HFFc6 (cell line): ENCODE results near the gene SMIM33. TPM values are rescaled to one million over a fixed set of nuclear protein-coding genes. Genes with fewer than 3 reads are reported as not detected.
A peak's percentile ranks its signal among the peaks of the same experiment; 100 is the strongest.

ENCODE experiments used
- DNase-seq: peaks from one replicate; pipeline ENCODE4 v3.0.0-alpha.2; 2018
- H3K27ac Mint-ChIP-seq: 2 replicates; pipeline ENCODE4 v1.8.0; 2020; ENCODE audit warnings: mild to moderate bottlenecking, mixed read lengths
- H3K27me3 Mint-ChIP-seq: 2 replicates; pipeline ENCODE4 v1.8.0; 2021; ENCODE audit warnings: mild to moderate bottlenecking, moderate library complexity, mixed read lengths; ENCODE audit not compliant: insufficient read depth
- H3K36me3 Mint-ChIP-seq: 2 replicates; pipeline ENCODE4 v1.8.0; 2021; ENCODE audit warnings: low read depth, mixed read lengths
- H3K4me1 Mint-ChIP-seq: 2 replicates; pipeline ENCODE4 v1.8.0; 2020; ENCODE audit warnings: low read depth, mixed read lengths
- H3K4me3 Mint-ChIP-seq: 2 replicates; pipeline ENCODE4 v1.8.0; 2020; ENCODE audit warnings: mild to moderate bottlenecking, moderate library complexity, mixed read lengths
- H3K9me3 Mint-ChIP-seq: 2 replicates; pipeline ENCODE4 v1.8.0; 2020; ENCODE audit warnings: mild to moderate bottlenecking, mixed read lengths
- total RNA-seq, 6 experiments: library from RNA; stranded (reverse); fragmentation: NEBNext Ultra II Directional; extraction: Animal tissue kit (Norgen Biotek cat#: 25700); gene quantifications; 2 replicates in 1 of 6; 3 replicates in 5 of 6; pipeline ENCODE4 v1.2.3, GENCODE V29; 2021
- TF ChIP-seq, protein P1 (sequence below): fragments of 200-600 bp; sonication (generic); IDR thresholded peaks from 2 replicates; pipeline ENCODE4 v1.5.0; 2021; ENCODE audit warnings: antibody characterized with exemption, mild to moderate bottlenecking

Gene SMIM33
- total RNA-seq, 6 experiments from 2014 or later = not detected

DNA sequence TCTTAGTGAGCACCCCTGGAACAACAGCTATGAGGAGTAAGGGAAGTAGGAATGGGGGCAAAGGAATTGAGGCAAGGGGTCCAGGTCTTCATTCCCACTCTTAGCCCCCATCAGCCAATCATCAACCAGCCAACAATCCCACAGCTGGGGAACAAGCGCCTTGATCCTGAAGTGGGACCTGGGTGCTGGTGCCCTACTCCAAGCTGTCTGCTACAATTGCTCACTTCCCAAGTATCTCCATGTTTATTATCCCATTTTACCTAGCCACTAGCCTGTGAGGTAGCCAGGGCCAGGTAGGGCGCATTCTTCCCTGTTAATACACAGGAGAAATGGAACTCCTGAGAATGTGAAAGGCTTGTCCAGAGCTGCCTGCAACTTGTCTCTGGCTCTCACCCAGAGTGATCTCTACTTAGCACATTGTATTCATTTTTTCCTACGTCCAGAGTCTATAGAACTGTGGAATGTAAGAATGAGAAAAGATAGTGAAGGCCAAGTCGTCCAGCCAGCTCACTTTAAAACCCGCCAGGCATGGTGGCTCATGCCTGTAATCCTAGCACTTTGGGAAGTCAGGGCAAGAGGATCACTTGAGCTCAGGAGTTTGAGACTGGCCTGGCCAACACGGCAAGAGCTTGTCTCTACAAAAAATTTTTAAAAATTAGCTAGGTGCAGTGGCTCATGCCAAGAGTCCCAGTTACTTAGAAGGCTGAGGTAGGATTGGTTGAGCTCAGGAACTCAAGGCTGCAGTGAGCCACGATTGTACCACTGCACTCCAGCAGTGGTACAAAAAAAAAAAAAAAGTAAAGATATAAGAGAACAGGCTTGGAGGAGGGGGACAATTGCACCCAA lies 25.3 kb upstream of the SMIM33 start:
- peaks cover 3% of the 10 kb centered on the region; the same call in 1 of the 2 replicates for H3K27me3 Mint-ChIP-seq
- no peaks in the 10 kb centered on the region for H3K36me3 Mint-ChIP-seq
- peak overlapping the region; percentile 63 for H3K4me3 Mint-ChIP-seq
- peaks cover 60% of the 10 kb centered on the region for H3K4me1 Mint-ChIP-seq
- H3K27ac Mint-ChIP-seq = peak overlapping the region; percentile 83
- no peaks in the 10 kb centered on the region for H3K9me3 Mint-ChIP-seq
- TF ChIP-seq, protein P1, sequence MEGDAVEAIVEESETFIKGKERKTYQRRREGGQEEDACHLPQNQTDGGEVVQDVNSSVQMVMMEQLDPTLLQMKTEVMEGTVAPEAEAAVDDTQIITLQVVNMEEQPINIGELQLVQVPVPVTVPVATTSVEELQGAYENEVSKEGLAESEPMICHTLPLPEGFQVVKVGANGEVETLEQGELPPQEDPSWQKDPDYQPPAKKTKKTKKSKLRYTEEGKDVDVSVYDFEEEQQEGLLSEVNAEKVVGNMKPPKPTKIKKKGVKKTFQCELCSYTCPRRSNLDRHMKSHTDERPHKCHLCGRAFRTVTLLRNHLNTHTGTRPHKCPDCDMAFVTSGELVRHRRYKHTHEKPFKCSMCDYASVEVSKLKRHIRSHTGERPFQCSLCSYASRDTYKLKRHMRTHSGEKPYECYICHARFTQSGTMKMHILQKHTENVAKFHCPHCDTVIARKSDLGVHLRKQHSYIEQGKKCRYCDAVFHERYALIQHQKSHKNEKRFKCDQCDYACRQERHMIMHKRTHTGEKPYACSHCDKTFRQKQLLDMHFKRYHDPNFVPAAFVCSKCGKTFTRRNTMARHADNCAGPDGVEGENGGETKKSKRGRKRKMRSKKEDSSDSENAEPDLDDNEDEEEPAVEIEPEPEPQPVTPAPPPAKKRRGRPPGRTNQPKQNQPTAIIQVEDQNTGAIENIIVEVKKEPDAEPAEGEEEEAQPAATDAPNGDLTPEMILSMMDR = no peak
- peak; percentile 78 for DNase-seq

GRCh38 chr5:139446956-139447779 lies 23.6 kb upstream of the SMIM33 start:
- TF ChIP-seq, protein P1 = no peak
- no peaks in the 10 kb centered on the region for H3K9me3 Mint-ChIP-seq
- peak; percentile 57 for DNase-seq
- peak overlapping the region; percentile 60 for H3K27ac Mint-ChIP-seq
- H3K36me3 Mint-ChIP-seq = no peaks in the 10 kb centered on the region
- H3K4me1 Mint-ChIP-seq = peaks cover 58% of the 10 kb centered on the region
- peaks cover 3% of the 10 kb centered on the region; the same call in 1 of the 2 replicates for H3K27me3 Mint-ChIP-seq
- no peak overlapping the region; the same call in 1 of the 2 replicates for H3K4me3 Mint-ChIP-seq

- Mint-ChIP-seq H3K9me3 (no peaks in the 10 kb centered on the region), H3K27ac (no peak overlapping the region), H3K4me1 (peaks cover 18% of the 10 kb centered on the region), H3K4me3 (no peak overlapping the region), H3K36me3 (no peaks in the 10 kb centered on the region), H3K27me3 (no peaks in the 10 kb centered on the region)
- TF ChIP-seq, protein P1 = no peak
- no peak for DNase-seq
Measured at GRCh38 chr5:139451176-139451575, 19.6 kb upstream of the SMIM33 start.

DNA sequence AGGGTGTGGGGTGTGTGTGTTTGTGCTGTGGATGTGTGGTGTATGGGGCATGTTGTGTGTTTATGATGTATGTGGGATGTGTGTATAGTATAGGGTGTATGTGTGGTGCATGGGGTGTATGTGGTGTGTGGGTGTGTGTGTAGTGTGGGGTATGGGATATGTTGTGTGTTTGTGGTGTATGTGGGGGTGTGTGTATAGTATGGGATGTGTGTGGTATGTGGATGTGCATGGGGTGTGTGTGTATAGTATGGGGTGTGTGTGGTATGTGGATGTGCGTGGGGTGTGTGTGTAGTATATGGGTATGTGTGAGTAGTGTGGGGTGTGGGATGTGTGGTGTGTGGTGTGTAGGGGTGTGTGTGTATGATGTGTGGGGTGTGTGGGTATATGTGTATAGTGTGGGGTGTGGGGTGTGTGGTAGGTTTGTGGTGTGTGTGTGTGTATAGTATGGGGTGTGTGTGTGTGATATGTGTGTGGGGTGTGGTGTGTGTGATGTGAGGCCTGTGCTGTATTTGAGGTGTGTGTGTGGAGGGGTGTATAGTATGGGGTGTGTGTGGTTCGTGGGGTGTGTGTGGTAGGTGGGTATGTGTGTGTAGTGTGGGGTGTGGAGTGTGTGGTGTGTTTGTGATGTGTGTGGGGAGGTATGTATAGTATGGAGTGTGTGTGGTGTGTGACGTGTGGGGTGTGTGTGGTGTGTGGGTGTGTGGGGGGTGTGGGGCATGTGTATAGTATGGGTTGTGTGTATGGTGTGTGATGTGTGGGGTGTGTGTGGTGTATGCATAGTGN lies 18.7 kb upstream of the SMIM33 start:
- H3K27ac Mint-ChIP-seq = no peak overlapping the region
- peaks cover 9% of the 10 kb centered on the region for H3K4me1 Mint-ChIP-seq
- no peaks in the 10 kb centered on the region for H3K27me3 Mint-ChIP-seq
- H3K4me3 Mint-ChIP-seq = no peak overlapping the region
- TF ChIP-seq, protein P1 = no peak
- no peaks in the 10 kb centered on the region for H3K9me3 Mint-ChIP-seq
- DNase-seq = no peak
- no peaks in the 10 kb centered on the region for H3K36me3 Mint-ChIP-seq
